Keratinocyte (primary cell): Measurements from ENCODE around the gene ARHGAP6.

ENCODE experiments used
- CTCF ChIP-seq, 3 experiments: IDR thresholded peaks in 1 of 3; conservative IDR thresholded peaks in 1 of 3; optimal IDR thresholded peaks in 1 of 3; 2 replicates in 2 of 3; 3 replicates in 1 of 3; pipeline versions ENCODE3 to v1.5.1; 2011; ENCODE audit warnings: low read length in 3 of 3, mild to moderate bottlenecking in 3 of 3, moderate library complexity in 2 of 3, control low read depth in 1 of 3, inconsistent platforms in 1 of 3; ENCODE audit not compliant: insufficient read depth in 2 of 3; ENCODE audit errors: extremely low read depth in 1 of 3
- EZH2 ChIP-seq: IDR thresholded peaks from one replicate; pipeline ENCODE4 v1.6.1; 2012; ENCODE audit warnings: inconsistent platforms, mild to moderate bottlenecking, low read length, moderate library complexity

- TF ChIP-seq CTCF (optimal IDR thresholded peaks at IDR 0.05 in 1 of 3, IDR thresholded peaks at IDR 0.05 in 1 of 3, conservative IDR thresholded peaks at IDR 0.05 in 1 of 3; ENCODE audit: extremely low read depth in 1 of 3, insufficient read depth in 2 of 3, low read length in 3 of 3): no peak
- no peak for TF ChIP-seq EZH2
Measured at GRCh38 chrX:11287505-11287904, 378.2 kb downstream of the ARHGAP6 start.
